Stimulated activated CD8-positive, alpha-beta memory T cell treated with anti-CD3 and anti-CD28 coated beads, Interleukin-2, amount 100 ng/mL, for 48 hours (primary cell): Measurements from ENCODE around the gene TLCD3B.
"Not testable (repeated sequence)": the region's sequence is repeated elsewhere in the genome, so short reads cannot be mapped to it uniquely, and the experiment has no call there.

Experiments
- DNase-seq, 2 donors: peaks; one replicate each; pipeline ENCODE4 v3.0.0-alpha.2; 2020; ENCODE audit warnings: low read depth in 2 of 2

The TLCD3B gene

GRCh38 chr16:30025574-30025973 is 5.5 kb downstream of the TLCD3B start:
- DNase-seq: no peak

DNA sequence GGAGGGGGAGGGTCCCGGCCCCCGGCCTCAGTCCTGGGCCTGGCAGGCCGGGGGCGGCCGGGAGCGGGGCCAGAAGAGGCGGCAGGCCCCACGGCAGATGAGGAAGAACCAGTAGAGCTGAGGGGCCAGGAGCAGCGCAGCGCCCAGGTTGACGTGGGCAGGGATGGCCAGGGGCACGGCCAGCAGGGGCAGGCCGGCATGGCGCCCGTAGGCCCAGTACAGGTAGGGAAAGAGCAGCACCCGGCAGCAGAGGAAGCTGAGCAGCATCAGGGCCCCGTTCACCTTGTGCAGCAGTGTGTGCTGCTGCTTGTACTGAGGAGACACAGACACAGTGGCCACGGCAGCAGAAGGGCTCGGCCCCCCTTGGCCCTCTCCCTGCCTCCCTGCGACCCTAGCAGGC is 5.9 kb downstream of the TLCD3B start:
- DNase-seq: no peak

DNA sequence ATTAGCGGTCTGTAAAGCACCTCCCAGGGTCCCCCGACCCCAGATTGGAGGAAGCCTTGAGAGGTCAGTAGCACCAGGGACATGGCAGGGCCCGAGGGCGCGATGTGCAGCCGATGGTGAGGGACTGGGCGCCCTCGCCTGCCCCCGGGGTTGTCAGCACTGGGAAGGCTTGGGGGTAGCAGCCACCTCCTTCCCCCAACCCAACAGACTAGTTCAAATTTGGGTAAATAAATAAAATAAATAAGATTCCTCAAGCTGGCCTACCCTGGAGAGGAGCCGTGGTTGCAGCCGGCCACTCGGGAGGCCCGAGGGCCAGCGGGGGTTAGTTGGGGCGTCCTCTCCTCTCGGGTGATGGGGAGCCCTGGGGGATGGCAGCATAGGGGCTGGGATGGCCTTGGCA is 6.6 kb downstream of the TLCD3B start:
- no peak for DNase-seq

DNA sequence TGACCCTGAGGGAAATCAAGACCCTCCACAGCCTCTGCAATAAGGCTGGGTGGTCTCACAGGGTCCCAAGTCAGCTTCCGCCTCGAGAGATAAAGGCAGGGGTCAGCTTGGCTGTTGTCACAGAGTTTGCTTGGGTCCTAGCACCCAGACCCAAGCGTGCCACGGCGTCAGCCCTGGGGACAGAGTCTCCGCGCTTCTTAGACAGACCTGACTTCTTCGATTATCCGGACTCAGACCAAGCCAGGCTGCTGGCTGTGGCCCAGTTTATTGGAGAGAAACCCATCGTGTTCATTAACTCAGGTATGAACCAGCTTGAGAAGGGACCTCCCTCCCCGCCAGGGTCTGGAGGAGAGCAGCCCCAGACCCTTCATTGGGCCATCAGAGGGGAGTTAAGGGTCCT is 7.5 kb downstream of the TLCD3B start:
- no peak for DNase-seq

DNA sequence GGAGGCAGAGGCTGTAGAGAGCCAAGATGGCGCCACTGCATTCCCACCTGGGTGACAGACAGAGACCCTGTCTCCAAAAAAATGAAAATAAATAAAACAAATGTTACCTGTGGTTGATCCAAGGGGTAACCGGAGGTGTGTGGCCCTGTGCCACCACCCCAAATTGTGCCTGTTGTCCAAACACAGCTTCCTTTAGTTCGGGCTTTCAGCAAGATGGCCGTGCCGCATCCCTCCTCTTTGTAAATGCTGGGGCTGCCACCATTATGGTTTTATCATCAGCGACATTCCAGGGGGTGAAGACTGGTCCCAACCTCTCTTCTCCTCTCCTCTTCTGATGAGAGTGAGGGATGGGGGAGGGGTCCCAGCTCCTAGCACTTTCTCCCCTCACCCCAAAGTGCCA is 8.2 kb downstream of the TLCD3B start, which contains the start of gene C16orf92:
C16orf92 (plus strand) TSS at position 312 of the 400 bp plus-strand sequence. CDS start 143 bp downstream, outside the sequence.
- DNase-seq: no peak

DNA sequence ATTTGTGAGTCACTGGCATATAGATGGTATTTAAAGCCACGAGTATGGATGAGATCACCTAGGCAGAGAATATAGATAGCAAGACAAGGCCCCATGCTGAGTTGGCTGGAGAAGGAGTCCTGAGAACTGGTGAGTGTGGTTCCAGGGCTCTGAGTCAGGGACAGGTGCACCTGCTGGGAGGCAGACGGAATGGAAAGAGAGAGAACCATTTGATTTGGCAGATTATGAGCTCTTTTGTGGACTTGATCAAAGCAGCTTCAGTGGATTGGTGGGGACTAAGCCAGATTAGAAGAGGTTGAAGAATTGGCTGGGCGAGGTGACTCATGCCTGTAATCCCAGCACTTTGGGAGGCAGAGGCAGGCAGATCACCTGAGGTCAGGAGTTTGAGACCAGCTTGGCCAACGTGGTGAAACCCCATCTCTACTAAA is 12.3 kb downstream of the TLCD3B start:
- no peak for DNase-seq

DNA sequence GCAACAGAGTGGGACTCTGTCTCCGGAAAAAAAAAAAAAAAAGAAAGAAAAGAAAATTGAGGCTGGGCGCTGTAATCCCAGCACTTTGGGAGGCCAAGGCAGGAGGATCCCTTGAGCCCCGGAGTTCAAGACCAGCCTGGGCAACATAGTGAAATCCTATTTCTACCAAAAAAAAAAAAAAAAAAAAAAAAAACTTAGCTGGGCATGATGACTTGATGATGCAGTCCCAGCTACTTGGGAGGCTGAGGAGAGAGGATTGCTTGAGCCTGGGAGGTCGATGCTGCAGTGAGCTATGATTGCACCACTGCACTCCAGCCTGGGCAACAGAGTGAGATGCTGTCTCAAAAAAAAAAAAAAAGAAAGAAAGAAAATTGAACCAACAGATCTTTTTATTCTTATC is 13.1 kb downstream of the TLCD3B start:
- DNase-seq: not testable (repeated sequence)

DNA sequence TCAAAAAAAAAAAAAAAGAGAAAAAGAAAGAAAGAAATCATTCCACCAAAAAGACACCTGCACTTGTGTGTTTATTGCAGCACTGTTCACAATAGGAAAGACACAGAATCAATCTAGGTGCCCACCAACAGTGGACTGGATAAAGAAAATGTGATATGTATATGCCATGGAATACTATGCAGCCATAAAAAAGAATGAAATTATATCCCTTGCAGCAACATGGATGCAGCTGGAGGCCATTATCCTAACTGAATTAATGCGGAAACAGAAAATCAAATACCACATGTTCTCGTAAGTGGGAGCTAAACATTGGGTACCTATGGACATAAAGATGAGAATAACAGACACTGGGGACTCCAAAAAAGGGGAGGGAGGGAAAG is 13.8 kb downstream of the TLCD3B start:
- no peak for DNase-seq

DNA sequence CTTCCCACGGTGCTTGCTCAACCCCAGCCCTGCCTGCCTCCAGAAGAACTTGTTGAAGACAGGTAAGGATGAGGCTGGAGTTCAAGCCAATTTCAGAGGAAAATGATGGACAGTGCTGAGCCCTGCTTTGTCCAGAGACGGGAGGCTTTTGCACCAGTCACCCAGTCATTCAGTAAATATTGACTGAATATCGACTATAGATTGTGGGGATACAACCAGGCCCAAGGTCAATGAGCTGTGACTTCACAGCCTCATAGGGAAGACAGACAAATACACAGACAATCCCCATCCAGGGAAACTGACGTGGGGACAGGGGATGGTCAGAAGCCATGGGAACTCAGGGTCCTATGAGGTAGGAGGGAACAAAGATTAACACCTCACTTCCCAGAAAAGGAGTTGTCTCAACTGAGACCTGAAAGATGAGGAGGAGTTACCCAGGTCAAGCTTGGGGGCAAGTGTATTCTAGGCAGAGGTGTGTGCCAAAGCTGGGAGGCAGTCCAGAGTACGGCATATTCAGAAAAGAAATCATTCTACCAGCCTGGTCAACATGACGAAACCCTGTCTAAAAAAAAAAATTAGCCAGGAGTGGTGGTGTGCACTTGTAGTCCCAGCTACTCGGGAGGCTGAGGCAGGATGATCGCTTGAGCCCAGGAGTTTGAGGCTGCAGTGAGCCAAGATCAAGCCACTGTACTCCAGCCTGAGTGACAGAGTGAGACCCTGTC is 14.4 kb downstream of the TLCD3B start:
- no peak for DNase-seq

DNA sequence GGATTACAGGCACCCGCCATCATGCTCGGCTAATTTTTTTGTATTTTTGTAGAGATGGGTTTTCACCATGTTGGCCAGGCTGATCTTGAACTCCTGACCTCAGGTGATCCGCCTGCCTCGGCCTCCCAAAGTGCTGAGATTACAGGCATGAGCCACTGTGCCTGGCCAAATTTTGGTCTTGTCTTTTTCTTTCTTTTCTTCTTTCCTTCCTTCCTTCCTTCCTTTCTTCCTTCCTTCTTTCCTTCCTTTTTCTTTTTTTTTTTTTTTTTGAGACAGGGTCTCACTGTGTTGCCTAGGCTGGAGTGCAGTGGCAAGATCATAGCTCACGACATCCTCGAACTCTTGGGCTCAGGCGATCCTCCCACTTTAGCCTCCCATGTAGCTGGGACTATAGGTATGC is 15.6 kb downstream of the TLCD3B start:
- not testable (repeated sequence) for DNase-seq

DNA sequence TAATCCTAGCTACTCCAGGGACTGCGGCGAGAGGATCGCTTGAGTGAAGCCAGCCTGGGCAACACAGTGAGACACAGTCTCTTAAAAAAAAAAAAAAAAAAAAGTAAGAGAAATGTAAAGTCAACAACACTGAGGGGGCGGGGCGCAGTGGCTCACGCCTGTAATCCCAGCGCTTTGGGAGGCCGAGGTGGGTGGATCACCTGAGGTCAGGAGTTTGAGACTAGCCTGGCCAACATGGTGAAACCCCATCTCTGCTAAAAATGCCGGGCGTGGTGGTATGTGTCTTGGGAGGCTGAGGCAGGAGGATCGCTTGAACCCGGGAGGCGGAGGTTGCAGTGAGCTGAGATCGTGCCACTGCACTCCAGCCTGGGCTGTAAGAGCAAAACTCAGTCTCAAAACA is 18.5 kb downstream of the TLCD3B start:
- not testable (repeated sequence) for DNase-seq

DNA sequence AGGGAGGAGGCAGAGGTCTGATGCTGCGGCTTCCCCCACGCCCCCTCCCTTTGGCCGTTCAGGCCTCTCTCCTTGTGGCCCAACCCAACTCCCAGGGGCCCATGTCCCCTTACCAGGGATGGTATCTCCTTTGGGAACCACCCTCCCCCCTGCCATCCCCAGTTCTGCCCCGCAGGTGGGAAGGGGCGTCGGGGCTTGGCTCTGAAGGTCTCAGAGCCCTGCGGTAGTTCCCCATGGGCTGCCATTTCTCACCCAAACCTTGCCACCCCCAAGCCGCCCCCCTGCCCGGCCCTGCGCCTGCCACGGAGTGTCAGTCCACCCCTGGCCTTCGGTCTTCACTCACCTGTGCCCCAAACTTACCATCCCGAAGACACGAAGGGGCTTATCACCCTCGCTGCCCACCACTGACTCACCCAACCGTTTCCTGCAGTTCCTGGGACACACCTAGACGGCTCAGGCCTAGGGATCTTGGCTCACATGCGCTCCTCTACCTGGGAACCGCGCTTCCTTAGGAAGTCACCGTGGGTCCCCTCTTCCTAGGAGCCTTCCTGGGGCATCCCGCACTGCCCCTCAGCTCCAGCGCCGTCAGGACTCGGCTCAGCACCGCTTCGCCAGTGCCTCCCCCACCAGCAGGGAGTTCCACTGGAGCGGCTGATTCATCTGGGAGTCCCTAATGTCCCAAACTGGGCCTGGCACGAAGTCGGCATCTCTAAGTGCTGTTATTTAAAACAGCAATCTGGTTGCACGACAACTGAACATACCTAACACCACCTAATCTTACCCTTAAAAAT is 19.2 kb downstream of the TLCD3B start:
- DNase-seq: no peak

DNA sequence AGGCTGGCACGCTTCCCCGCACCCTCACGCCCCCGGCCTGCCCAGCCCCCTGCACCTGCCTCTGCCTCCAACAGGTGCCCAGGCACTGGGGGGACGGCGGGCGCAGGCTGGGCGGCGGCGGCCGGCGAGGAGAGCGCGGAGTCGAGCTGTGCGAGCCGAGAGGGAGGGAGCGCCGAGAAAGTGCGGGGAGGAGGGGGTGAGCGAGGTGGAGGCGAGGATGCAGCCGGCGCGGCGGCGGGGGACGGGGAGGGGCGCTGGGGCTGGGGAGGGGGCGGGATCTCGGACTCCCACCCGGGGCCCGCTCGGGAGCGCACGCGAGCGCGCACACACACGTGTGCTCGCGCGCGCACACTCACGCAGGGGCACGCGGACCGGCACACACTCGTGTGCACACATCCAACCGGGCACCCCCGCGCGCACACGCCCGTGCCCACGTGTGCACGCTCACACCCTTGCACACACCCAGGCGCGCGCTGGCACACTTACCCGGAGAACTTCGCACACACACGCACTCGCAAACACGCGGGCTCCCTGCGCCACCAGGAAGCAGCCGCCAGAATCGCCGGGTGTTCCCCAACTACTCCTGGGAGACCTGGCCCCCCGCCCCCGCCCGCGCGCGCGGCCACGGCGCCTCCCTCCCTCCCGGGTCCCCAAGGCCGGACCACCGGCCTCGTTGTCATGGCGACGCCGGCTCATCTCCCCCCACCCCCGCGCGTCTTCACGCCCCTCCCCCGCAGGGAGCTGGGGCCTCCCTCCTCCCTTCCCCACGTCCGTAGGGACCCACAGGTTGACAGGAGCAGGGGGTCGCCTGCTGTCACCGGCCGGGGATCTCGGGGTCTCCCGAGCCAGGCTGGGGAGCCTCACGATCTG is 20.0 kb downstream of the TLCD3B start, which contains the start of gene DOC2A:
DOC2A (minus strand) TSS at position 184 of the 870 bp plus-strand sequence. CDS start 805 bp downstream, outside the sequence.
- no peak for DNase-seq

DNA sequence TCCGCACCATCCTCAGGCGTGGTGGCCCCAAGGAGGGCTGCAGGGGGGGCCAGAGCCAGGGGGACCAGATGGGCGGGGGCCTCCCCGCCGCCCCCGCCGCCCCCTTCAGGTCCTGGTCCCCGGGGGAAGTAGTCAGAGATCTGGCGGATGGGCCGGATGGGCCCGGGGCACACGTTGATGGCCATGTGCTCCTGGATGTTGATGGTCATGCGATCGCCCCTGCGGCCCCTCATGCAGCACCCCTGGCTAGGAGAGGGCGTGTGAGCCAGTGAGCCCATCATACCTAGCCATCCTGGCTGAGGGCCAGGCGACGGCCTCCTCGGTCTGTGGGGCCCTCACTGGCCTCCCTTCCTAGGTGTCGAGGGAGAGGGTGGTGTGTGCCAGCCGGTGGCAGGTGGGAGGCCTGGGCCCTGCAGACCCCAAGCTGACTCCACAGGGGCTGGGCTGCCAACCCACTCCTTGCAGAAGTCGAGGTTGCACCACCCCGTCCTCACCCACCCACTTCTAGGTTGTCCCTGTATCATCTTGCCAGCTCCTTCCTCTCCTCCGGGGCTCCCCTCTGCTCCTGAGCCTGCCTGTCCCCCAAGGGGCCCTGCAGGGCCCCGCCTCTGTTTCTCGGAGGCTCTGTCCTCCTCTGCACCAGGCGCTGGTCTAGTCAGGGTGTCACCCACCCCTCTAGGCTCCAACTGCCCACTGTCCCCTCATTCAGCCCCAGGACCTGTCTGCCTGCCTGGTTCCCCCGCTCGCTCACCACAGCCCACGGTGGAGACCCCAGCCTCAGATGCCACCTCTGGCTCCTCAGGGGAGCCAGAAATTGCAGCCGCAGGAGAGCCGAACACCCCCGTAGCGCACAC is 20.9 kb downstream of the TLCD3B start:
- no peak for DNase-seq

GRCh38 chr16:30009085-30009862 is 21.8 kb downstream of the TLCD3B start:
- DNase-seq: no peak

- DNase-seq: no peak
These were observed 23.6 kb downstream of the TLCD3B start for GRCh38 chr16:30007378-30007895.

GRCh38 chr16:30006659-30007377 is 24.3 kb downstream of the TLCD3B start:
- no peak for DNase-seq

DNA sequence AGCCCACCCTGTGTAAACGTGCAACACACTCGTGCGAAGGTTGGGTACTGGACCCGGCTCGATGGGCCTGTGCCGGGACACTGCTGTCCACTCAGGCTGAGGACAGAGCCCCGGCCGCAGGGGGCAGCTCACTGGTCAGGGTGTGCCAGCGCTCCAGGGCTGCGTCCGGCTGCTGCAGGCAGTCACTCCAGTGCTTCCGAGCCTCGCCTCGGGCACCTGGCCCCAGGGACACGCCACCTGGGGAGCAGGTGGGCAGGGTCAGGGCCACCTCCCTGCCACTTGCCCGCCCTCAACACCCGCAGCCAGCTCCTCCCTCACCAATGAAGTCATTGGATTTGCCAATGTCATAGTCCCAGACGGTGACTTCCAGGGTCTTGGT is 25.0 kb downstream of the TLCD3B start:
- no peak for DNase-seq

DNA sequence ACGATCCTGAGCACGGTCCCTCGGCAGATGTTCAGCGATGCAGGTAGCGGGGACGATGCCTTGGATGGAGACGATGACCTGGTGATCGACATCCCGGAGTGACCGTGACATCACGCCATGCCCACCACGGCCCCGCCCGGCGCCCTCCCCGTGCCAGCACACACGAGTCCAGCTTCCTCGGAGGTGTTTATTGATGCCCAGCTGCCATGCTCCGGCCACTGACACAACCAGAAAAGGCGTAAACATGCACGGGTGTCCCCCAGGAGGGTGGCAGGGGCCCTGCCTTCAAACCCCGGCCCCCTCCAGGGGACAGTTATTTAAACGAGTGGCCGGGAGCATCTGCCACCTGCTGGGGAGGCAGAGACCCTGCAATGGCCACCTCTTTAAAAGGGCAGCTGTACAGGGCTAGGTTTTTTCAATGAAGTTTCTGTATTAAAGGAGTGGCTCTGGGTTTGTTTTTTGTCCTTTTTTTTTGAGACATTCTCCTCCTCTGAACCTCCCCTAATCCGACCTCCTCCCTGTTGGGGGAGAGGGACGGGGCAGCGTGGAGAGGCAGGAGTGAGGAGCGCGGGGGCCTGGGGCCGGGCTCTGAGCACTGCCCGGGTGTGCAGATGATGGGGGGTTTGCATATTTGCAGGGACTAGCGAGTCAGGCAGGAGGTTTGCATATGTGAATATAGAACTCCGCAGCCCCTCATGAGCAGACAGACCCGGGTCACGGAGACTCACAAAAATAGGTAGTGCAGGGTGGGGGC is 25.6 kb downstream of the TLCD3B start:
- no peak for DNase-seq
